CD1c-positive myeloid dendritic cell (primary cell): ENCODE results near the gene CYP4V2.

Source experiments
- DNase-seq: peaks from one replicate; pipeline ENCODE4 v3.0.0-alpha.2; 2016; ENCODE audit errors: extremely low spot score

Gene CYP4V2

DNA sequence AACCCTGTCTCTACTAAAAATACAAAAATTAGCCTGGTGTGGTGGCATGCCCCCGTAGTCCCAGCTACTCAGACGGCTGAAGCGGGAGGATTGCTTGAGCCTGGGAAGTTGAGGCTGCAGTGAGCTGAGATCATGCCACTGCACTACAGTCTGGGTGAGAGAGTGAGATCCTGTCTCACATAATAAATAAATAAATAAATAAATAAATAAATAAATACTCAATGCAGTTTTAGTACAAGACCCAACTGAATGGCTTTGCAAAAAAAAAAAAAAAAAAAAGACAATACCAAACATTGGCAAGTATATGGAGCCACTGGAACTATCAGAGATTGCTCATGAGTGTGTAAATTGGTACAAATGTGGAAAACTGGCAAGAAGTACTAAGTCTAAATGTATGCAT, 3.3 kb upstream of the CYP4V2 start:
- DNase-seq = no peak

DNA sequence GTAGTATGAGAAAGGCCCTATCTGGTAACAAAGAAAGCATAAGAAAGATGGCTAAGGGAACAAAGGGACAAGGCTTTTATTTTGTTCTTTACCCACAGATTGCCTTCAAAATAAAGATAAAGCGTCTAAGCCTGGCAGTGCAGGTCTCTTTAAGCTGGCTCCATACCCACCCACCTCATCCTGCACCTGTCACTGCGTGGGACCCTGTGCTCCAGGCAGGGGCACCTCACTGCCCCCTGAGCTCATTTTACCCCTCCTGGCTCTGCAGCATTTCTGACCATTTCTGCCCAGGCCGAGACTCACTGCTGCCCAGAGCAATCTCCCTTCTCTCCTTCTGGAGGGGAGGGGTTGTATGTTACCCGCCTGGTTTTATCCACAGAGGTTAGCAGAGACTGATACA, 1.7 kb upstream of the CYP4V2 start:
- no peak for DNase-seq

DNA sequence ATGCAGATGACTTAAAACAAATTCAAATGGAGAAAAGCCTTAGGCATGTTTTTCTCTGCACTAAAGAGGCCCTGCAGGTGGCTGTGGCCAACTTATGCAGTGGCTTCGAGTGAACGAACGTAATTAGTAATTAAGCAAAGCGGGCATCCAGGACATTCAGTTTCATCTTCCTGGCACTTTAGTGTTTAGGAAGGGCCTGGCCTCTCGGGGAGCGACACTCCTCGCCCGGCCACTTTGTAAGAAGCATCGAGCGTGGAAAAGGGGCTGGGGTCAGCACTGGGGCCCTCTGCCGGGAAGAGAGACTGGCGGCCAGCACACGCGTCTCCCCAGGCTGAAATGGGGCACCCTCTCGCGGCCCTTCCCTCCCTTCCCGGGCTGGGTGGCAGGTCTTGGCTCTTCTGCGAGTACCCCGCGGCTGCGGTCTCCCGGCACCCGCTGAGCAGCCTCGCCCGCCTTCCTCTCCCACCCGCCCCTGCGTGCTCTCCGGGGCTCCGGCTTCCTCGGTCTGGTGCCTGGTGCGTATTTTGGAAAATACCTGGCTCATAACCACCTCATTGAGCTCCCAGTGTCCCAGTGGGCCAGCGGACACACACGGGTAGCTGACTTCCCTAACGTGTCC, 677 bp upstream of the CYP4V2 start:
- DNase-seq = no peak

DNA sequence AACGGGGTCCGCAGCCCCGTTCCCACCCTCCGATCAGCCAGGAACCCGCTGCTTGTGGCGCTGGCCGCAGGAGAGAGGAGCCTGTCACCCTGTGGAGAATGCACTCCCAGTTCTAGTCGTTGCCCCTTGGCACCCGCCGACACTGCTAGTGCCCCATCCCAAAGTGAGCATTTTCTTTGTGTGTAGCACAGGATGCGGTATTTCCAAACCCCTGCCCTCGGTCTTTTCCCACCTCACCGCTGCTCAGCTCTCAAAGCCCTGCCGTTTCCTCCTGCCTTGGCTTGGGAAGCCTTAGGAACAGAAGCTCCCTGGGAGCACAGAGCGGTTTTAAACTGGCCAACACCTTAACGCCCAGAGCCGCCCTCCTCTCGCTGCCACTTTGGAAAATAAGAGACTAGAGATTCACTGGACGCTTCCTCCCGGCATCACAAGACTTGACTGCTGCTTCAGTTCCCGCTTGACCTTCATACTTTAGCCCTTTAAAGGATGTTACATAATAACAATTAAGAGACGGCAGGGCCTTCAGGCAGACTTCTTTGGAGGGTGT, 772 bp downstream of the CYP4V2 start:
- DNase-seq = peak; percentile 49

DNA sequence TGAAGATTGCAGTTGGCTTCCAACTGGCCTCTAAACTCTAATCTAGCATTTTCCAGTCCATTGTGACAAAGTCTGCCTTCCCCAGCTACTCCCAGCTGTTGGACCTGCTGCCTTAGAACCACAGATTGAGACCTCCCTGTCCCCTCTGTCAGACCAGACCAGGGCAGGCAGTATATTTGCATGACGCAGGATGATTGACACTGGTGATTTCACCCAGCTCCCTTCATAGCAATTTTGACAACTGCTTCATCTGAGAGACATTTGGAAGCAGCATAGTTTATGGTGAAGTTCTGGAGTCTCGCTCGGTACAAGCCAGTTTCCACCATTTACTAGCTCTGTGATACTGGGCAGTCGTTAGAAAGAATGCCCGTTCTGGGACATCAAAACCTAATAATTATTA, 2.5 kb downstream of the CYP4V2 start:
- no peak for DNase-seq

DNA sequence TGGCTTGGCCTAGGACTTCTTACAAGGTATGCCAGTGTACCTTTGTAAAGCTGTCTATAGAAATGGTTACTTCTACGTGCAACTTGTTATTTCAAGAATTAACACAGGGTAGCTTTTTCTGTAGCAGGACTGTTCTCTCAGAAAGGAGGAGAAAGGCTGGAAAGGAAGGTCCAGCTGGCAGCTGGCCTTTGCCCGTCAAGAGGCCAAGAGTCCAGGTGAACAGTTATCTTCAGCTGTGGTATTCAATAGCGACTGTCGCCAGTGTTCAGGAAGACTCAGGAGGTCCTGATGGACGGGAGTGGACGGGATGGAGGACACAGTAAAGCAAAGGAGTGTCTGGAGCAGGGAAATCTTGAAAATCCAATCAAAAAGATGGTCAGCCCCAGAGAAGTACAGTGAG, 4.7 kb downstream of the CYP4V2 start:
- no peak for DNase-seq

DNA sequence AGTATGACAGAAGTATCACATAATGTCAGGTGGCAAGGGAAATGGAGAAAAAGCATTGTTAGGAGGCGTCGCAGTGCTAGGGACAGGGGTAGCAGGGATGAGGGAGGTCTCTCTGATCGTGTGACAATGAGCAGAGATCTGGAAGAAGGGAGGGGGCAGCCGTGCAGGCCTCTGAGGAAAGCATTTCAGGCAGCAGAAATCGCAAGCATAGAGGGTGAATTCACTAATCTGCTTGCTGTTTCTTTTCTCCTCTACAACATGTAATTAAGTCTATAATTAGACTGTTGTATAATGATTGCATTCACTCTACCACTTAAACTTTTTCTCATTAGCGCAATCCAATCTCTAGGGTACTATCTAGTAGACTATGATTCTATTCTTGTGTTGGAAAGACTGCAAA, 9.1 kb downstream of the CYP4V2 start:
- DNase-seq = no peak

DNA sequence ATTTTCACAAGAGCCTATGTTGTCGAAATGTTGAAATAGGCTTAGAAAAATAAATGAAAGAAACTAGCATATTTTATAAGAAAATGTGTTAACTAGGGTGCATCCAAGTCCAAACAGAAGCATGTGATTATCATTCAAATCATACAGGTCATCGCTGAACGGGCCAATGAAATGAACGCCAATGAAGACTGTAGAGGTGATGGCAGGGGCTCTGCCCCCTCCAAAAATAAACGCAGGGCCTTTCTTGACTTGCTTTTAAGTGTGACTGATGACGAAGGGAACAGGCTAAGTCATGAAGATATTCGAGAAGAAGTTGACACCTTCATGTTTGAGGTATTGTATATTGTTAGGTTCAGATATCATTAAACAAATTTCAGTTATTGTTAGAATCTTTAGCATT, 9.6 kb downstream of the CYP4V2 start:
- DNase-seq = no peak

DNA sequence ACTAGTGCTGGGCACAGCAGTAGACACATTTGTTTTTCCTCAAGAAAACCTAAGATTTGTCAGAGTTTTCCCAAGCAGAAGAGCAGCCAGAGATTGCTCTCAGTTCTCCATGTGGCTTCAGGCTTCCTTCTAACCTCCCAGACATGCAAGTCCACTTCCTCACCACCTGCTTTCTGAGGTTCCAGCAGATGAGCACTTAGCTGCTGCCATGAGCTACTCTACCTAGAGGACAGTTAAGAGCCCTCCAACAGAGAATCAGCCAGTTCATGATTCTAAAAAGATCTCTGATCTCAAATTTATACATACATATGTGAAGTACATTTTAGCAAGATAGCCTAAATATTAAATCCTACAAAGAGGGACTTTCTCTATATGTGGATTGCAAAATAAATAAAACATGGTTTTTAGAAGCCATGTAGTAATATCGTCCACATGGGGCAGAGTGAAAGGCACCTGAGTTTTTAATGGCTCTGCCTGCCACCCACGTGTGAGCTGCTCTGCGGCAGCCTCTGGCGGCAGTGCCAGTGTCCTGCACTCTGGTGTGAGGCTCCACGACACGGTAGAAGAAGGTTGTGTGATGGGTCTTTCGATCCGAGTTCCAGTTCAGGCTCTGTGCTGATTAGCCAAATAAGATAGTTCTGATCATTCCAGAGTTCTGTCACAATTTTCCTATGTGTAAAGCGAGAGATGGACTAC, 10.3 kb downstream of the CYP4V2 start:
- DNase-seq = peak; percentile 56

DNA sequence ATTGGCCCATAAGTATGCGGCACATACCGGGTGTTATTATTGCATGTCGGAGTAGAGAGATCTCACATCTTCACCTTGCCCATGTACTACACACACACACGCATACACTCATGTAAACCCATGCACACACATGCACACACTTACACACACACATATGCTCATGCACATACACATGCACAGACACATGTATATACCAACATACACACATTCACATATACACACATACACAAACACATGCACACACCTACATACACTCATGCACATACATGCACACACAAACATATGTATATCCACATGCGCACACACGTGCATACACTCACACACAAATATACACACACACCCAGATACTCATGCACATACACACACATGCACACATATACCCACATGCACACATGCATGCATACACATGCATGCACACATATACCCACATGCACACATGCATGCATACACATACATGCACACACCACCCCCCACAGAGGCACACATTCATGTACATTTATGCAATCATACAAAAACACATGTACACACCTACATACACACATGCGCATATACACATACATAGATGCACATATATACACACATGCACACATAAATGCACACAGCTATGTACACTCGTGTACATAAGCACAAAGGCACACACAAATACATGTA, 11.2 kb downstream of the CYP4V2 start:
- DNase-seq = no peak

DNA sequence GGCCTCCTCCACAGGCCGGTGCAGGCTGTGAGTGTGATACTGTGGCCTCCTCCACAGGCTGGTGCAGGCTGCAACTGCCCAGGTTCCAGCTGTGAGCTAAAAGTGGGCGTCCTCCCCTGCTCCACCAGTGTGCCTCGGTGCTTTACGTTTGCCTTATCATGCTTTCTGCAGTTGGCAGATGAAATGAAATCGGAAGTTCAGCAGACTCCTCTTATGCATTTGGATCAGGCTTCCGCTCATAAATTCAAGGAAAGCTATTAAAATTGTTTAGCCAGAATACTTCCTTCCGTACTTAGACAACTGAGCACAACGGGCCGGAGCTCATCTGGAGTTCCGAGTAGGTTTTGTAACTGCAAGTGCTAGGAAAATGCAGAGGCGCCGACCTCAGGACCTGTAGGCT, 12.0 kb downstream of the CYP4V2 start:
- no peak for DNase-seq

DNA sequence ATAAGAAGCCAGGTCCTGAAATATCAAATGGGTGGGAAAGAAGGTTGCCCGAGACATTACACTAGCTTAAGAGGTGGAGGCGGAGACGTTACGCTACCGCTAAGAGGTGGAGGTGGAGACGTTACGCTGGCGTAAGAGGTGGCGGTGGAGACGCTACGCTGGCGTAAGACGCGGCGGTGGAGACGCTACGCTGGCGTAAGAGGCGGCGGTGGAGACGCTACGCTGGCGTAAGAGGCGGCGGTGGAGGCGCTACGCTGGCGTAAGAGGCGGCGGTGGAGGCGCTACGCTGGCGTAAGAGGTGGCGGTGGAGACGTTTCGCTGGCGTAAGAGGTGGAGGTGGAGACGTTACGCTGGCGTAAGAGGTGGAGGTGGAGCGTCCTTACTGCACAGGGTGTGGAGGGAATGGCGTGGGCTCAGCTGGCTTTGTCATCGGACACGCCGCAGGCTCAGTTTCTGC, 12.8 kb downstream of the CYP4V2 start:
- peak; percentile 65 for DNase-seq

DNA sequence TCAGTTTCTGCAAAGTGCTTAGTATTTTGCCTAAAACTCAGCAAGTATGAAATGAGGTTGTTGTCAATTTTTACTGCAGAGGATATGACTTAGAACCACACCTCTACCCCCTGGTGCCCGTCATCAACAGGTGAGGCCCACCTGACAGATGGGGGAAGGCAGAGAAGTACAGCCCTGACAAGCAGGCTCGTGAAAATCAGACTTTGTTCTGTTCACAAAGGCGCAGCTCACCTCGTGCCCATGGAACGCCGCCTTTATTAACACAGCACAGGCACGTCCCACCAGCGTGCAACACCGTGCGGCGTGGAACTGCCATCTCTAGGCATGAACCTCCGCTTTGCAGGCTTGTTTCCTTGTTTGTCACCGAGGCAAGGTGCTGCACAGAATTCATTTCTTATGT, 13.3 kb downstream of the CYP4V2 start:
- no peak for DNase-seq

DNA sequence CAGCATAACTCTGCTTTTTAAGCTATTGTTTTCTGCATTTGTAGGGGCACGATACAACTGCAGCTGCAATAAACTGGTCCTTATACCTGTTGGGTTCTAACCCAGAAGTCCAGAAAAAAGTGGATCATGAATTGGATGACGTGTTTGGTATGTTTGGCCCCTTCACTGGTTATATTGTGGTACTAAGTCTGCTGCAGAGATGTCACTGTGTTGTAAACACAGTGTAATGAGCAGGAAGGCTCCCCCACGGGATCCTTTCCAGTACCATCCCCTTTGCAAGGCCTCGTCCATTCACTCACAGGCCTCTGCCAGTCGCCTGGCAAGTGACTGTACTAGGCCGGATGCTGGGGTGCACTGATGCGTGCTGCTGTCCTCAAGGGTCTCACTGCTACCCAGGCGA, 13.8 kb downstream of the CYP4V2 start:
- no peak for DNase-seq

DNA sequence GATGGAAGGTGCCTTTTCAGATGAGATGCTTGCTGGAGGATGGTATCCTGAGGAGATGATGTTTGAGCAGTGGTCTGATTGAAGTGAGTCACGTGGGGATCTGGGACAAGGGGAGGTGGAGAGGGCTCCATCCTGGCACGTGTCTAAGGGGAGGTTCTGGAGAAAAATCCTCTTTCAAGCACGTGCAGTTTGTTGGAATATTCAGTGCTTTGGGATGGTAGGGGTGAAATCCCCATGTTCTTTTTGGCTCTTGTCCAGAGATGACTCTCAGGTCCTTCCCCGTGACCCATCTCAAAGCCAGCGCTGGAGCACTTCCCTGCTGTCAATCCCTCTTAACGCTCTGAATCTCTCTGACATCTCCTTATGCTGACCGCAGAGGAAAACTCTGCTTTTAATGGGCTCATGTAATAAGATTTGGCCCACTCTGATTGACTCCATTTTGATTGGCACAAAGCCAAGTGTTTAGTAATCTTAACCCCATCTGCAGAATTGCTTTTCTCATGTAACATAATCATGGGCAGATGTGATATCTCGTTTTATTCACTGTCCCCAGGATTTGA, 25.2 kb downstream of the CYP4V2 start:
- DNase-seq = no peak

DNA sequence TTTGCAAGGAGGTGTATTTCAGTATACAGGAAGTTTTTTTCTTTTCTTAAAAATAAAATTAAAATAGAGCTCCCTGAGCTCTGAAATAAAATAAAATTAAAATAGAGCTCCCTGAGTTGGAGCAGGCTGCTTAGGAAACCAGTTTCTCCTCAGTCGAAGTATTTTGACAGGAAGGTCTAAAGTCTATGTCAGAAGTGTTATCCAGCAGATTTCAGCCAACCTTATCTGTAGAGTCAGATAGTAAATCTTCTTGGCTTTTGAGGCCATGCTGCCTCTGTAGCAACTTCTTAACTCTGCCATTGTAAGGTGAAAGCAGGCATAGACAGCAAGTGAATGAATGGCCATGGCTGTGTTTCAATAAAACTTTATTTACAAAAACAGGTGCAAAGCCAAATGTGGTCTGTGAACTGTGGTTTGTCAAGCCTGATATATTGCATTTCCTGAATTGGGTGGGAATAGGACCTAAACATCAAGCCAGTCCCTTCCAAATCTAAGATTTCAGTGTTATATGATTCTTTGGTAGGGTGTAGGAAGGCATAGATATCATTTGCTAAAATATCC, 26.4 kb downstream of the CYP4V2 start:
- no peak for DNase-seq

DNA sequence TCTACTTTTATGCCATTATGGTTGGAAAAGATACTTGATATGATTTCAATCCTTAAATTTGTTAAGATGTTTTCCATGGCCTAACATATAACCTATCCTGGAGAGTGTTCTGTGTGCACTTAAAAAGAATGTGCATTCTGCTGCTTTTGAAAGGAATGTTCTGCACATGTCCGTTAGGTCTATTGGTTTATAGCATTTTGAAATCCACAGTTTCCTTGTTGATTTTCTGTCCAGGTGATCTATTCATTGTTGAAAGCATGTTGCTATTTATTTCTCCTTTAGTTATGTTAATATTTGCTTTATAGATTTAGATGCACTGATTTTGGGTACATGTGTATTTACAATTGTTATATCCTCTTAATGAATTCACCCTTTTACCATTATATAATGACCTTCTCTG, 30.3 kb downstream of the CYP4V2 start:
- no peak for DNase-seq

DNA sequence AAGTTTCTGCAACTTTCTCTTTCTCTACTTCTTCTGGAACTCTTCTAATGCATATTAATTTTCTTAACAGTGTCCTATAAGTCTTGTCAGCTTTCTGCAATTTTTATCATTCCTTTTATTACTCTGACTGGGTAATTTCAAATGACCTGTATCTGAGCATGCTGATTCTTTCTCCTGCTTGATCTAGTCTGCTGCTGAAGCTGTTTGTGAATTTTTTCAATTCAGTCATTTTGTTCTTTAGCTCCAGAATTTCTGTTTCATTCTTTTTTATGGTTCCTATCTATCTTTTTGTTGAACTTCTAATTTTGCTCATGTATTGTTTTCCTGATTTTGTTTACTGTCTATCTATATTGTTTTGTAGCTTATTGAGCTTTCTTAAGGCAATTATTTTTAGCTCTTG, 34.5 kb downstream of the CYP4V2 start:
- DNase-seq = no peak

DNA sequence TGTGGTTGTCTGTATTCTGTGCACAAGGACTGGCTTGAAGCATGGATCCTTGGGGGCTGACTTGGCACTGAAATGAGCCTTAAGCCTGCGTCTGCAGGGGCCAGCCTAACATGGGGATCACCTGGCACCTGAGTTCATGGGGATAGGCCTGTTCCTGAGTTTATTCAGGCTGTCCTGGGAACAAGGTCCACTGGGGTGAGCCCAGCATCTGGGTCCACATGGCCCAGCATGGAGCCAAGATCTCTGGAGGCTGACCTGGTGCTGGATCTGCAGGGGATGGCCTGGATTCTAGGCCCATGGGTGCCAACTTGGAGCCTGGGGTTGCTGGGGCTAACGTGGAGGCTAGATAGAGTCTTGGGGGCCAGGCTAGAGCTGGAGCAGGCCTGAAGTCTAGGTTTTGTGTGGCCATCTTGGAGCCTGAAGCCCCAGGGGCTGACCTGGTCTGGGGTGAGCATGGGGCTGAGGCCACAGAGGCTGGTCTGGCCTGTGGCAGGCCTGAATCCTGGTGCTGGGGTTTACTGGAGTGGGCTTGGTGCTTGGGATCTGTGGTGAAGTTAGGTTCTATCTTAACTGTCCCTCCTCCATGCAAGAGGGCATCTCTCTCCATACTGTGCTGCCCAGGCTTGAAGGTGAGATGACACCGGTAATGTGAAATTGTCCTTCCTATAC, 35.3 kb downstream of the CYP4V2 start:
- DNase-seq = no peak

DNA sequence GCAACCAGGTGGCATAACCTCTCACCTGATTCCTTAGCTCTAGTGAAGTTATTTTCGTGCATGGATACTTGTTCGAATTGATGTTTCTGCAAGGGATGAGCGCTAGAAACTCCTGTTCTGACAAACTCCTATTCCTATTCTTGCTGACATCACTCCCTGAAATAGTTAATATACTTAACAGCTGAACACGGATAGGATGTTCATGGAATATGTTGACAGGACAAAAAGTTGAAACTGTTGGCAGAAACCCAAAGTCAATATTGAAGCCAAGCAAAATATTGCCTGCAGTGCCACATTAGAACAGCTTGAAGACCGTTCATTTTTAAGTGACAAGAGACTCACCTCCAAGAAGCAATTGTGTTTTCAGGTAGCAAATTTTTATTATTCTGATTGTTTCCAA, 35.9 kb downstream of the CYP4V2 start, which contains the start of gene KLKB1:
Gene KLKB1, plus strand, starts transcription at position 287 of the 400 bp plus-strand sequence. CDS start 689 bp downstream, outside the sequence.
- no peak for DNase-seq

DNA sequence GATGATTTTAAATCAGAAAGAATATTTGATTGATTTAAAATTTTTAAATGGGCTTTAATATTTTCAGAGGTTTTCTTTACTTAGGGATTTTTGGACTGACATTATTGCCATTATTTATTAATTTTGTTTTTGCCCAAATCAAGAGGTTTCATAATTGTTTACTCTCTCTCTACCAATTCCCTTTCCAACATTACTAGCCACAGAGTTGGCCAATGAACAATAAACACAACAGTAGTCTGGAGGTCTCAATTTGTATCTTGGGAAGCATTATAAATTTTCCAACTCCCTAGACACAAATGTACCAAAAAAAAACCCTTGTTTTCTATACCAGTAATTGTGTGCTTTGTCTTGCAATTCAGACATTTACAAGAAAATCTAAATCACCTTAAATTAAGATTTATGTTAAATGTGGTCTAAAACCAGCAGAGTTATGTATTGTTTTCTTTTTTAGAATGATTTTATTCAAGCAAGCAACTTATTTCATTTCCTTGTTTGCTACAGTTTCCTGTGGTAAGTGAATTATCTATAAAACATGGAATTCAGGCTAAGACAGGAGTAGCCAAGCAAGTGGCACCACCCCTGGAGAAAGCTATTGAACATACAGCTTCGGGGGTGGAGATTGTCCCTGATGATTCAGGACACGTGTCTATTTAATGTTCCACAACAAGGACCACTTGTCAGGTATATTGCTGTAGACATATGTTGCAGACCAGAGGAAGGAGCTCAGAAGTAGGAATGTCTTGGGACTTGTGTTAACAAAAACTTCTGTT, 36.6 kb downstream of the CYP4V2 start:
- no peak for DNase-seq
